Liver (tissue), 9 donors: ENCODE data around the gene TRAPPC2L. TPM values are rescaled to one million over a fixed set of nuclear protein-coding genes. Genes with fewer than 3 reads are reported as not detected.
"Not testable (repeated sequence)": the region's sequence is repeated elsewhere in the genome, so short reads cannot be mapped to it uniquely, and the experiment has no call there.

Experiments used
- DNase-seq: peaks from one replicate; pipeline ENCODE4 v3.0.0-alpha.2; 2017; ENCODE audit warnings: low spot score
- H3K27ac ChIP-seq, 2 donors: one replicate each; pipeline ENCODE4 v1.7.0; 2013; ENCODE audit warnings: inconsistent platforms in 2 of 2, low read length in 2 of 2, control low read depth in 1 of 2, low read depth in 1 of 2, mild to moderate bottlenecking in 1 of 2
- H3K27me3 ChIP-seq, 4 donors: one replicate each; pipeline versions ENCODE4 v1.6.1 to v1.7.0; 2013; ENCODE audit warnings: low read length in 3 of 4, inconsistent platforms in 1 of 4, mild to moderate bottlenecking in 1 of 4, moderate library complexity in 1 of 4; ENCODE audit not compliant: control insufficient read depth in 4 of 4, insufficient read depth in 4 of 4
- H3K36me3 ChIP-seq, 4 donors: one replicate each; pipeline versions ENCODE4 v1.6.1 to v1.7.0; 2013; ENCODE audit warnings: low read length in 3 of 4, mild to moderate bottlenecking in 3 of 4, low read depth in 1 of 4, moderate library complexity in 1 of 4; ENCODE audit not compliant: control insufficient read depth in 4 of 4, insufficient read depth in 3 of 4
- H3K4me1 ChIP-seq, 4 donors: one replicate each; pipeline versions ENCODE4 v1.6.1 to v1.7.0; 2013; ENCODE audit warnings: low read length in 3 of 4, mild to moderate bottlenecking in 3 of 4, moderate library complexity in 1 of 4; ENCODE audit not compliant: control insufficient read depth in 4 of 4, insufficient read depth in 4 of 4
- H3K4me3 ChIP-seq, 3 donors: one replicate each; pipeline versions ENCODE4 v1.6.1 to v1.7.0; 2013; ENCODE audit warnings: low read length in 3 of 3, control low read depth in 1 of 3, low read depth in 1 of 3, mild to moderate bottlenecking in 1 of 3
- H3K9ac ChIP-seq, 2 donors: one replicate each; pipeline ENCODE4 v1.7.0; 2013; ENCODE audit warnings: low read length in 2 of 2, mild to moderate bottlenecking in 2 of 2, moderate library complexity in 2 of 2, control low read depth in 1 of 2, low read depth in 1 of 2
- H3K9me3 ChIP-seq, 4 donors: one replicate each; pipeline versions ENCODE4 v1.6.1 to v1.7.0; 2013; ENCODE audit warnings: low read length in 3 of 4; ENCODE audit not compliant: control insufficient read depth in 4 of 4
- EGR1 ChIP-seq, 2 donors: IDR thresholded peaks; 2 replicates each; pipeline ENCODE4 v1.6.1; 2016 to 2018; ENCODE audit warnings: antibody characterized with exemption in 2 of 2, low read depth in 2 of 2
- FOXA1 ChIP-seq: IDR thresholded peaks from 2 replicates; pipeline ENCODE4 v1.6.1; 2016; ENCODE audit warnings: antibody characterized with exemption
- FOXA2 ChIP-seq: IDR thresholded peaks from 2 replicates; pipeline ENCODE4 v1.6.1; 2016; ENCODE audit warnings: antibody characterized with exemption
- HNF4G ChIP-seq: IDR thresholded peaks from 2 replicates; pipeline ENCODE4 v1.6.1; 2016; ENCODE audit warnings: antibody characterized with exemption
- JUND ChIP-seq, 2 donors: IDR thresholded peaks; 2 replicates each; pipeline ENCODE4 v1.6.1; 2016; ENCODE audit warnings: antibody characterized with exemption in 2 of 2
- NR2F2 ChIP-seq: IDR thresholded peaks from 2 replicates; pipeline ENCODE4 v1.6.1; 2016; ENCODE audit warnings: antibody characterized with exemption
- RAD21 ChIP-seq, 2 donors: IDR thresholded peaks; 2 replicates each; pipeline ENCODE4 v1.6.1; 2016; ENCODE audit warnings: antibody characterized with exemption in 2 of 2, mild to moderate bottlenecking in 2 of 2
- RXRA ChIP-seq, 2 donors: IDR thresholded peaks; 2 replicates each; pipeline ENCODE4 v1.6.1; 2017 to 2018; ENCODE audit warnings: antibody characterized with exemption in 2 of 2, mild to moderate bottlenecking in 1 of 2
- SP1 ChIP-seq: IDR thresholded peaks from 2 replicates; pipeline ENCODE4 v1.6.1; 2018; ENCODE audit warnings: antibody characterized with exemption, mild to moderate bottlenecking
- TAF1 ChIP-seq: conservative IDR thresholded peaks from 2 replicates; pipeline ENCODE4 v1.6.1; 2016; ENCODE audit warnings: antibody characterized with exemption, mild to moderate bottlenecking
- YY1 ChIP-seq: IDR thresholded peaks from 2 replicates; pipeline ENCODE4 v1.6.1; 2016; ENCODE audit warnings: antibody characterized with exemption, mild to moderate bottlenecking
- WGBS: extraction: QIAGEN DNeasy Blood & Tissue Kit; methylation state at CpG from one replicate; pipeline ENCODE4 v1.1.7; 2013; 5-methylcytosine and 5-hydroxymethylcytosine counted together
- polyA plus RNA-seq, 2 donors: library from polyadenylated mRNA; stranded (reverse) in 1 of 2; unstranded in 1 of 2; fragments of 200-250 nt in 1 of 2; fragments of >200 nt in 1 of 2; fragmentation: Nextera tagmentation in 1 of 2; extraction: Ambion mirVana in 1 of 2; gene quantifications; one replicate each; pipeline versions ENCODE4 v1.2.1 to v1.2.3, GENCODE V29; 2013 to 2015
- total RNA-seq, 2 donors: library from RNA; depleted of rRNA; stranded (reverse); fragments of >200 nt; gene quantifications; one replicate each; pipeline ENCODE4 v1.2.3, GENCODE V29; 2014
- TF ChIP-seq, protein P1 (sequence below): fragments of 150-350 bp; IDR thresholded peaks from 2 replicates; pipeline ENCODE4 v1.5.1; 2017; ENCODE audit warnings: improper control_type of control experiment, low read depth, low read length; ENCODE audit not compliant: missing input control
- TF ChIP-seq, protein P2 (sequence below): IDR thresholded peaks from 2 replicates; pipeline ENCODE4 v1.6.1; 2016; ENCODE audit warnings: antibody characterized with exemption
- TF ChIP-seq, protein P3 (sequence below): IDR thresholded peaks from 2 replicates; pipeline ENCODE4 v1.6.1; 2016; ENCODE audit warnings: antibody characterized with exemption
- TF ChIP-seq, protein P4 (sequence below): IDR thresholded peaks from 2 replicates; pipeline ENCODE4 v1.6.1; 2016; ENCODE audit warnings: antibody characterized with exemption
- donor health status: healthy.
- donor health status: healthy.
- donor health status: healthy.
- donor health status: healthy.
- donor health status: healthy.

The TRAPPC2L gene
- total and polyA plus RNA-seq, 4 donors, result 16.3 to 59.4 (median 22.2) TPM

DNA sequence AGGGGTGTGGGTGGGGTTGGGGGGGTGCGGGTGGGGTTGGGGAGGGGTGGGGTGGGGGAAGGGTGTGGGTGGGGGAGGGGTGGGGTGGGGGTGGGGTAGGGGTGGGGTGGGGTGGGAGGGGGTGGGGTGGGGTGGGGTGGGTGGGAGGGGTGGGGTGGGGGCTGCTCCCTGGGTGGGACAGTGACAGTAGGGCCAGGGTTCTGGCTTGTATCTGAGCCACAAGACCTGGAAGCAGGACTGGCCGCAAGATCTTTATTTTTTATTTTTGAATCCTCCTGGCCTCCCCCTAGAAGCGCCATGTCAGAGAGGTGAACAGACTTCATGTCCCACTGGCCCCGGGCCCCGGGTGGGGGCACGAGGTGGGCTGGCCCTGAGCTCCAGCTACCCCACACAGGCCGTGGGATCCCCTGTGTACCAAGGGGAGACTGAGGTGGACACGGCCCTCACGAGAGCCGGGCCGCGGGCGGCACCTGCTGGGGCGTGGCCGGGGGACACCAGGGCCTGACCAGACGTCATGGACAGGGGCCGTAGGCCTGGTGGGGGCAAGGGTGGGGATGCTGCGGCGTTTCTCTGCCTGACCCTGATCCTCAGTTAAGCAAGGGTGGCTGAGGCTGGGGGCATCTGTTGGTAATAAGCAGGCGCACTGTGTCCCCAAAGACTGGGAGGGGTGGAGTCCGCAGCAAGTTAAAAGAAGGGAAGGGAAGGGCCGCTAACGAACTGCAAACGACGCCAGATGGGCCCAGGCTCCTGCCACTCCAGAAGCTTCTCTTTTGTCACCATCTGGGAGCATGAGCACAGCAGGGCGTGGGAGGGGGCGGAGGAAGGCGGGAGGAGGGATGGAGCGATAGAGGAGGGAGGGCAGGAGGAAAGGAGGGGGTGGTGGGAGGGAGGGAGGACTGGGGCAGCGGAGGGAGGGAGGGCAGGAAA is 31.8 kb downstream of the TRAPPC2L start (continued):
- TF ChIP-seq TAF1, result no peak
- TF ChIP-seq, protein P1, sequence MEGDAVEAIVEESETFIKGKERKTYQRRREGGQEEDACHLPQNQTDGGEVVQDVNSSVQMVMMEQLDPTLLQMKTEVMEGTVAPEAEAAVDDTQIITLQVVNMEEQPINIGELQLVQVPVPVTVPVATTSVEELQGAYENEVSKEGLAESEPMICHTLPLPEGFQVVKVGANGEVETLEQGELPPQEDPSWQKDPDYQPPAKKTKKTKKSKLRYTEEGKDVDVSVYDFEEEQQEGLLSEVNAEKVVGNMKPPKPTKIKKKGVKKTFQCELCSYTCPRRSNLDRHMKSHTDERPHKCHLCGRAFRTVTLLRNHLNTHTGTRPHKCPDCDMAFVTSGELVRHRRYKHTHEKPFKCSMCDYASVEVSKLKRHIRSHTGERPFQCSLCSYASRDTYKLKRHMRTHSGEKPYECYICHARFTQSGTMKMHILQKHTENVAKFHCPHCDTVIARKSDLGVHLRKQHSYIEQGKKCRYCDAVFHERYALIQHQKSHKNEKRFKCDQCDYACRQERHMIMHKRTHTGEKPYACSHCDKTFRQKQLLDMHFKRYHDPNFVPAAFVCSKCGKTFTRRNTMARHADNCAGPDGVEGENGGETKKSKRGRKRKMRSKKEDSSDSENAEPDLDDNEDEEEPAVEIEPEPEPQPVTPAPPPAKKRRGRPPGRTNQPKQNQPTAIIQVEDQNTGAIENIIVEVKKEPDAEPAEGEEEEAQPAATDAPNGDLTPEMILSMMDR, result no peak

DNA sequence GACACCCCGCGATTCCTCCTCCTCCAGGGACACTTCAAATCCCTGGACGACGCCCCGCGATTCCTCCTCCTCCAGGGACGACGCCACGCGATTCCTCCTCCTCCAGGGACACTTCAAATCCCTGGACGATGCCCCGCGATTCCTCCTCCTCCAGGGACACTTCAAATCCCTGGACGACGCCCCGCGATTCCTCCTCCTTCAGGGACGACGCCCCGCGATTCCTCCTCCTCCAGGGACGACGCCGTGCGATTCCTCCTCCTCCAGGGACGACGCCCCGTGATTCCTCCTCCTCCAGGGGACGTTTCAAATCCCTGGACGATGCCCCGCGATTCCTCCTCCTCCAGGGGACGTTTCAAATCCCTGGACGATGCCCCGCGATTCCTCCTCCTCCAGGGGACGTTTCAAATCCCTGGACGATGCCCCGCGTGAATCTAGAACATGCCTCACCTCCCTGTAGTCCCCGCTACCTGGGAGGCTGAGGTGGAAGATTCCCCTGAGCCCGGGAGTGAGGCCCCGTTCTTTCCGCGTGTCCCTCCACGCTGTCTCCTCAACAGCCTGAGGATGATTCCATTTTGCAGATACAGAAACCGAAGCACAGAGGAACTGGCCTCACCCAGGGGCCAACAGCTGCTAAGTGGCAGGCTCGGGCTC is 32.9 kb downstream of the TRAPPC2L start:
- not testable (repeated sequence) for H3K9ac ChIP-seq, H3K4me3 ChIP-seq, H3K27me3 ChIP-seq, H3K4me1 ChIP-seq, H3K27ac ChIP-seq, DNase-seq, H3K36me3 ChIP-seq, H3K9me3 ChIP-seq
- 95% methylated on average over 48 of the region's 48 CpGs for WGBS

DNA sequence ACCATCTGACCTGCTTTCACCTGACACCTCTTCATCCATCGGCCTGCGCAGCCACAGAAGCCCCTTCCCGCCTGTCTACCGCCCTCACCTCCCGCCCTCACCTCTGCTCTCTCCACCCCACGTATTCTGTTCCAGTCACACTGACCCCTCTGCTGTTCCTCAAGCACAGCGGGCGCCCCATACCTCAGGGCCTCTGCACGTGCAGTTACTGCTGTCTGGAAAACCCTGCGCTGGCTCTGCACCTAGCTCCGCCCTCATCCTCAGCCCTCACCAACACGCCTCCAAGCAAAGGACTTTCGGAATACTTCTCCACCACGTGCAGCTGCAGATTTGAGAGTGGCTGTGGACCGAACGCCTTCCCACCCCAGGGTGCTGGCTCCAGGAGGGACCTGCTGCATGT is 34.2 kb downstream of the TRAPPC2L start:
- no peak for DNase-seq
- H3K9ac ChIP-seq, result no peak overlapping the region
- H3K27ac ChIP-seq, result no peak overlapping the region
- WGBS, result 93% methylated on average over 16 of the region's 16 CpGs
- H3K4me3 ChIP-seq, result no peak overlapping the region
- H3K4me1 ChIP-seq, result peaks cover 0 to 8% (median 5%) of the 10 kb centered on the region in 4 donors
- no peaks in the 10 kb centered on the region for H3K9me3 ChIP-seq
- no peak for TF ChIP-seq RAD21 (IDR thresholded peaks at IDR 0.05)
- no peak for TF ChIP-seq FOXA2
- no peak for TF ChIP-seq FOXA1
- TF ChIP-seq SP1, result no peak
- TF ChIP-seq YY1, result no peak
- TF ChIP-seq, protein P1, result no peak
- TF ChIP-seq, protein P2, sequence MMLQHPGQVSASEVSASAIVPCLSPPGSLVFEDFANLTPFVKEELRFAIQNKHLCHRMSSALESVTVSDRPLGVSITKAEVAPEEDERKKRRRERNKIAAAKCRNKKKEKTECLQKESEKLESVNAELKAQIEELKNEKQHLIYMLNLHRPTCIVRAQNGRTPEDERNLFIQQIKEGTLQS, result no peak
- TF ChIP-seq, protein P3, sequence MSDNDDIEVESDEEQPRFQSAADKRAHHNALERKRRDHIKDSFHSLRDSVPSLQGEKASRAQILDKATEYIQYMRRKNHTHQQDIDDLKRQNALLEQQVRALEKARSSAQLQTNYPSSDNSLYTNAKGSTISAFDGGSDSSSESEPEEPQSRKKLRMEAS, result no peak
- TF ChIP-seq TAF1, result no peak
- TF ChIP-seq NR2F2, result no peak
- TF ChIP-seq, protein P4, sequence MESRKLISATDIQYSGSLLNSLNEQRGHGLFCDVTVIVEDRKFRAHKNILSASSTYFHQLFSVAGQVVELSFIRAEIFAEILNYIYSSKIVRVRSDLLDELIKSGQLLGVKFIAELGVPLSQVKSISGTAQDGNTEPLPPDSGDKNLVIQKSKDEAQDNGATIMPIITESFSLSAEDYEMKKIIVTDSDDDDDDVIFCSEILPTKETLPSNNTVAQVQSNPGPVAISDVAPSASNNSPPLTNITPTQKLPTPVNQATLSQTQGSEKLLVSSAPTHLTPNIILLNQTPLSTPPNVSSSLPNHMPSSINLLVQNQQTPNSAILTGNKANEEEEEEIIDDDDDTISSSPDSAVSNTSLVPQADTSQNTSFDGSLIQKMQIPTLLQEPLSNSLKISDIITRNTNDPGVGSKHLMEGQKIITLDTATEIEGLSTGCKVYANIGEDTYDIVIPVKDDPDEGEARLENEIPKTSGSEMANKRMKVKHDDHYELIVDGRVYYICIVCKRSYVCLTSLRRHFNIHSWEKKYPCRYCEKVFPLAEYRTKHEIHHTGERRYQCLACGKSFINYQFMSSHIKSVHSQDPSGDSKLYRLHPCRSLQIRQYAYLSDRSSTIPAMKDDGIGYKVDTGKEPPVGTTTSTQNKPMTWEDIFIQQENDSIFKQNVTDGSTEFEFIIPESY, result no peak
- TF ChIP-seq RXRA (IDR thresholded peaks at IDR 0.05), result no peak
- TF ChIP-seq JUND (IDR thresholded peaks at IDR 0.05), result no peak
- no peak for TF ChIP-seq EGR1 (IDR thresholded peaks at IDR 0.05; ENCODE audit: low read depth in 2 of 2)
- TF ChIP-seq HNF4G, result no peak
- H3K27me3 ChIP-seq, result no peaks in the 10 kb centered on the region
- H3K36me3 ChIP-seq, result no peaks in the 10 kb centered on the region
